Gastroesophageal sphincter (tissue), 3 donors: ENCODE data around the gene HSPB8.

Experiments
- CTCF ChIP-seq, 4 experiments: fragments of 200-600 bp in 2 of 4; fragments of 450-650 bp in 2 of 4; sonication (generic) in 1 of 4; IDR thresholded peaks; one replicate each; pipeline ENCODE4 v1.5.1; 2017 to 2019; ENCODE audit warnings: antibody characterized with exemption in 4 of 4, mild to moderate bottlenecking in 2 of 4, moderate library complexity in 2 of 4
- EP300 ChIP-seq: sonication (generic); formaldehyde crosslinking; IDR thresholded peaks from one replicate; pipeline ENCODE4 v1.6.1; 2017; ENCODE audit warnings: antibody characterized with exemption, mild to moderate bottlenecking
- POLR2A ChIP-seq, 2 donors: fragments of 450-650 bp; IDR thresholded peaks; one replicate each; pipeline ENCODE4 v1.6.1; 2017; ENCODE audit warnings: antibody characterized with exemption in 2 of 2, mild to moderate bottlenecking in 2 of 2, moderate library complexity in 1 of 2

- TF ChIP-seq EP300 (no peak), CTCF (IDR thresholded peaks at IDR 0.05) (no peak), POLR2A (IDR thresholded peaks at IDR 0.05) (no peak)
Observed at GRCh38 chr12:119207063-119207560, 28.4 kb downstream of the HSPB8 start.
